MM.1S (cell line): Measurements from ENCODE around the gene SMYD4.

Source experiments
- DNase-seq: peaks from one replicate; pipeline ENCODE4 v3.0.0-alpha.2; 2015
- H2AFZ ChIP-seq: fragments of 300-600 bp; sonication (generic); 2 replicates; pipeline ENCODE4 v1.6.0; 2016; ENCODE audit warnings: antibody characterized with exemption, low read length
- H3F3A ChIP-seq: fragments of 300-600 bp; sonication (generic); 2 replicates; pipeline ENCODE4 v1.6.1; 2016; ENCODE audit warnings: mild to moderate bottlenecking, antibody characterized with exemption, low read length, moderate library complexity, mixed read lengths; ENCODE audit not compliant: insufficient read depth
- H3K27ac ChIP-seq: fragments of 300-600 bp; sonication (generic); 2 replicates; pipeline ENCODE4 v1.5.1; 2016; ENCODE audit warnings: mild to moderate bottlenecking, low read length
- H3K27me3 ChIP-seq: fragments of 300-600 bp; sonication (generic); replicated peaks from 2 replicates; pipeline ENCODE4 v1.6.0; 2016; ENCODE audit warnings: low read length; ENCODE audit not compliant: insufficient read depth
- H3K36me3 ChIP-seq: fragments of 300-600 bp; sonication (generic); replicated peaks from 2 replicates; pipeline ENCODE4 v1.6.1; 2016; ENCODE audit warnings: mild to moderate bottlenecking, low read length, mixed read lengths; ENCODE audit not compliant: insufficient read depth
- H3K4me1 ChIP-seq: fragments of 300-600 bp; sonication (generic); 2 replicates; pipeline ENCODE4 v1.6.1; 2016; ENCODE audit warnings: low read length, mixed read lengths
- H3K4me2 ChIP-seq: fragments of 300-600 bp; sonication (generic); 2 replicates; pipeline ENCODE4 v1.6.0; 2016; ENCODE audit warnings: low read depth, low read length
- H3K4me3 ChIP-seq: fragments of 300-600 bp; sonication (generic); 2 replicates; pipeline ENCODE4 v1.5.1; 2016; ENCODE audit warnings: low read length, mixed read lengths
- H3K79me2 ChIP-seq: fragments of 300-600 bp; sonication (generic); 2 replicates; pipeline ENCODE4 v1.6.1; 2016; ENCODE audit warnings: mixed run types, low read length, mixed read lengths
- H3K9ac ChIP-seq: fragments of 300-600 bp; sonication (generic); 2 replicates; pipeline ENCODE4 v1.6.1; 2016; ENCODE audit warnings: low read length, mixed read lengths
- H3K9me2 ChIP-seq: fragments of 300-600 bp; sonication (generic); replicated peaks from 2 replicates; pipeline ENCODE4 v1.6.1; 2016; ENCODE audit warnings: mild to moderate bottlenecking, low read length, mixed read lengths; ENCODE audit not compliant: insufficient read depth
- H3K9me3 ChIP-seq: fragments of 300-600 bp; sonication (generic); replicated peaks from 2 replicates; pipeline ENCODE4 v1.6.1; 2016; ENCODE audit warnings: mild to moderate bottlenecking, low read length, mixed read lengths; ENCODE audit not compliant: insufficient read depth
- H4K20me1 ChIP-seq: fragments of 300-600 bp; sonication (generic); 2 replicates; pipeline ENCODE4 v1.6.1; 2016; ENCODE audit warnings: mild to moderate bottlenecking, low read length, moderate library complexity, mixed read lengths; ENCODE audit not compliant: insufficient read depth
- CTCF ChIP-seq: fragments of 300-600 bp; sonication (generic); IDR thresholded peaks from 2 replicates; pipeline ENCODE4 v1.5.1; 2016; ENCODE audit warnings: antibody characterized with exemption, low read length, mixed read lengths
- EZH2 ChIP-seq: fragments of 300-600 bp; sonication (generic); optimal IDR thresholded peaks from 2 replicates; pipeline ENCODE3; 2017; ENCODE audit warnings: low read depth, mild to moderate bottlenecking, antibody characterized with exemption, low read length, mixed read lengths
- EZH2phosphoT487 ChIP-seq: fragments of 300-600 bp; sonication (generic); IDR thresholded peaks from 2 replicates; pipeline ENCODE4 v1.6.1; 2018; ENCODE audit warnings: antibody characterized with exemption, low read length

SMYD4 gene

GRCh38 chr17:1871756-1872155, 42.1 kb upstream of the SMYD4 start:
- Histone ChIP-seq H3F3A (no peaks in the 10 kb centered on the region), H3K27me3 (no peaks in the 10 kb centered on the region), H3K36me3 (no peaks in the 10 kb centered on the region), H3K9me3 (no peaks in the 10 kb centered on the region), H3K79me2 (no peaks in the 10 kb centered on the region; the same call in none of the 2 replicates), H3K9me2 (no peaks in the 10 kb centered on the region), H4K20me1 (no peaks in the 10 kb centered on the region), H2AFZ (no peak overlapping the region), H3K4me3 (no peak overlapping the region), H3K4me2 (no peak overlapping the region), H3K9ac (no peak overlapping the region), H3K27ac (no peak overlapping the region), H3K4me1 (no peaks in the 10 kb centered on the region)
- no peak for DNase-seq
- TF ChIP-seq EZH2 (no peak), CTCF (no peak), EZH2phosphoT487 (no peak)

- no peaks in the 10 kb centered on the region for H4K20me1 ChIP-seq
- H3K4me2 ChIP-seq: no peak overlapping the region
- no peaks in the 10 kb centered on the region; the same call in 1 of the 2 replicates for H3K36me3 ChIP-seq
- H3K9me3 ChIP-seq: no peaks in the 10 kb centered on the region
- no peaks in the 10 kb centered on the region for H3K4me1 ChIP-seq
- no peak overlapping the region for H3K4me3 ChIP-seq
- H3K9ac ChIP-seq: no peak overlapping the region
- no peaks in the 10 kb centered on the region for H3F3A ChIP-seq
- no peaks in the 10 kb centered on the region; the same call in none of the 2 replicates for H3K79me2 ChIP-seq
- H2AFZ ChIP-seq: no peak overlapping the region
- H3K27me3 ChIP-seq: no peaks in the 10 kb centered on the region
- no peaks in the 10 kb centered on the region for H3K9me2 ChIP-seq
- TF ChIP-seq EZH2phosphoT487 (no peak), CTCF (no peak), EZH2 (no peak)
- peak; percentile 14 for DNase-seq
- H3K27ac ChIP-seq: no peak overlapping the region
Observed at GRCh38 chr17:1870592-1870991, 40.9 kb upstream of the SMYD4 start.

- Histone ChIP-seq H3K4me2 (no peak overlapping the region), H3K4me3 (no peak overlapping the region), H3K4me1 (no peaks in the 10 kb centered on the region), H3K27me3 (no peaks in the 10 kb centered on the region), H3K36me3 (no peaks in the 10 kb centered on the region; the same call in 1 of the 2 replicates), H2AFZ (no peak overlapping the region), H3F3A (no peaks in the 10 kb centered on the region), H3K9ac (no peak overlapping the region), H3K79me2 (no peaks in the 10 kb centered on the region; the same call in none of the 2 replicates), H4K20me1 (no peaks in the 10 kb centered on the region), H3K9me2 (no peaks in the 10 kb centered on the region), H3K9me3 (no peaks in the 10 kb centered on the region), H3K27ac (no peak overlapping the region)
- DNase-seq: no peak
- no peak for TF ChIP-seq EZH2phosphoT487
- TF ChIP-seq EZH2: no peak
- no peak for TF ChIP-seq CTCF
Observed at GRCh38 chr17:1868090-1868489, 38.4 kb upstream of the SMYD4 start.
